K562 (cell line): Measurements from ENCODE around the gene ORC3. TPM values are rescaled to one million over a fixed set of nuclear protein-coding genes. Genes with fewer than 3 reads are reported as not detected.
A peak's percentile ranks its signal among the peaks of the same experiment; 100 is the strongest.

Experiments used
- ATF3 ChIP-seq, 2 experiments: fragments of 450-650 bp in 1 of 2; sonication (generic) in 1 of 2; formaldehyde crosslinking in 1 of 2; IDR thresholded peaks in 1 of 2; conservative IDR thresholded peaks in 1 of 2; 2 replicates each; pipeline versions ENCODE4 v1.6.1 to v1.8.1; 2016 to 2023; ENCODE audit warnings: mild to moderate bottlenecking in 2 of 2, moderate library complexity in 2 of 2, inconsistent platforms in 1 of 2, missing genetic modification reagents in 1 of 2
- E2F3 ChIP-seq: fragments of 250-450 bp; sonication (Bioruptor Pico); IDR thresholded peaks from 2 replicates; pipeline ENCODE4 v1.4.0; 2020; ENCODE audit warnings: mild to moderate bottlenecking
- FOXK2 ChIP-seq, 2 experiments: fragments of 450-650 bp; IDR thresholded peaks in 1 of 2; conservative IDR thresholded peaks in 1 of 2; 2 replicates each; pipeline ENCODE4 v1.6.1; 2016; ENCODE audit warnings: low read depth in 2 of 2, mild to moderate bottlenecking in 1 of 2
- GTF2F1 ChIP-seq: IDR thresholded peaks from 2 replicates; pipeline ENCODE4 v1.6.1; 2011; ENCODE audit warnings: low read depth, low read length, improper control_type of control experiment
- HNRNPH1 ChIP-seq: fragments of 200-400 bp; formaldehyde crosslinking; optimal IDR thresholded peaks from 2 replicates; pipeline ENCODE3; 2017; ENCODE audit warnings: low read depth, mild to moderate bottlenecking, low read length, moderate library complexity
- ID3 ChIP-seq, 2 experiments: fragments of 250-450 bp in 1 of 2; fragments of 450-650 bp in 1 of 2; sonication (Bioruptor Pico) in 1 of 2; IDR thresholded peaks; 2 replicates each; pipeline versions ENCODE4 v1.6.1 to v1.8.0; 2016 to 2021; ENCODE audit warnings: mild to moderate bottlenecking in 2 of 2, moderate library complexity in 2 of 2, missing compliant biosample characterization in 1 of 2, missing genetic modification characterization in 1 of 2
- IRF9 ChIP-seq: fragments of 450-650 bp; IDR thresholded peaks from 2 replicates; pipeline ENCODE4 v1.6.1; 2016; ENCODE audit warnings: missing biosample characterization, missing genetic modification characterization
- MEF2A ChIP-seq: IDR thresholded peaks from 2 replicates; pipeline ENCODE4 v1.6.1; 2011; ENCODE audit warnings: low read depth, mild to moderate bottlenecking, low read length, moderate library complexity; ENCODE audit not compliant: control insufficient read depth
- NFRKB ChIP-seq: fragments of 450-650 bp; IDR thresholded peaks from 2 replicates; pipeline ENCODE4 v1.6.1; 2016; ENCODE audit warnings: low read depth
- NR3C1 ChIP-seq: sonication (generic); formaldehyde crosslinking; IDR thresholded peaks from 2 replicates; pipeline ENCODE4 v1.8.1; 2022; ENCODE audit warnings: missing genetic modification reagents
- SAP30 ChIP-seq: fragments of 200-600 bp; sonication (generic); IDR thresholded peaks from 2 replicates; pipeline ENCODE4 v1.6.1; 2012; ENCODE audit warnings: borderline replicate concordance, low read depth, mild to moderate bottlenecking, moderate library complexity, low read length, control low read depth, inconsistent platforms; ENCODE audit not compliant: insufficient read depth, poor library complexity, severe bottlenecking
- SMARCC2 ChIP-seq: fragments of 450-650 bp; IDR thresholded peaks from 2 replicates; pipeline ENCODE4 v1.6.1; 2017; ENCODE audit warnings: antibody characterized with exemption, moderate library complexity, mild to moderate bottlenecking, low read depth
- SRSF9 ChIP-seq: fragments of 200-400 bp; formaldehyde crosslinking; IDR thresholded peaks from 2 replicates; pipeline ENCODE4 v1.6.1; 2017; ENCODE audit warnings: low read depth, low read length, borderline replicate concordance
- TAL1 ChIP-seq: fragments of 450-650 bp; IDR thresholded peaks from 2 replicates; pipeline ENCODE4 v1.6.1; 2016; ENCODE audit warnings: mild to moderate bottlenecking
- ZFP91 ChIP-seq: sonication (generic); formaldehyde crosslinking; IDR thresholded peaks from 2 replicates; pipeline ENCODE4 v1.8.0; 2022; ENCODE audit warnings: mild to moderate bottlenecking, missing genetic modification reagents
- ZNF121 ChIP-seq: sonication (generic); formaldehyde crosslinking; conservative IDR thresholded peaks from 2 replicates; pipeline ENCODE4 v1.8.0; 2022; ENCODE audit warnings: missing genetic modification reagents
- ZNF3 ChIP-seq: fragments of 250-450 bp; sonication (Bioruptor Pico); IDR thresholded peaks from 2 replicates; pipeline ENCODE4 v1.5.0; 2021; ENCODE audit warnings: mild to moderate bottlenecking, moderate library complexity
- ZNF551 ChIP-seq: fragments of 250-450 bp; sonication (Bioruptor Pico); IDR thresholded peaks from 2 replicates; pipeline ENCODE4 v1.5.0; 2021; ENCODE audit warnings: mild to moderate bottlenecking, moderate library complexity
- ZNF696 ChIP-seq: fragments of 250-450 bp; sonication (Bioruptor Pico); conservative IDR thresholded peaks from 2 replicates; pipeline ENCODE4 v1.4.0; 2020; ENCODE audit warnings: mild to moderate bottlenecking, moderate library complexity
- ZNF699 ChIP-seq: fragments of 250-450 bp; sonication (Bioruptor Pico); IDR thresholded peaks from 2 replicates; pipeline ENCODE4 v1.8.0; 2021; ENCODE audit warnings: mild to moderate bottlenecking, moderate library complexity; ENCODE audit not compliant: insufficient replicate concordance
- ZZZ3 ChIP-seq: fragments of 450-650 bp; IDR thresholded peaks from 2 replicates; pipeline ENCODE4 v1.6.1; 2016; ENCODE audit warnings: antibody characterized with exemption, mild to moderate bottlenecking, moderate library complexity
- polyA plus RNA-seq, 8 experiments: library from polyadenylated mRNA; depleted of rRNA in 4 of 8; stranded (reverse) in 5 of 8; unstranded in 3 of 8; fragments of >200 nt; fragmentation: Nextera tagmentation in 2 of 8; fragmentation: Illumina TruSeq in 1 of 8; extraction: Ambion mirVana in 2 of 8; extraction: Trizol in 1 of 8; gene quantifications; 2 replicates each; pipeline versions ENCODE4 v1.2.1 to v1.2.3, GENCODE V29; 2011 to 2014; ENCODE audit warnings: inconsistent platforms in 1 of 8, missing spikeins in 1 of 8
- total RNA-seq, 7 experiments: library from RNA; depleted of rRNA in 6 of 7; stranded (reverse); fragments of >200 nt in 6 of 7; fragmentation: Illumina TruSeq in 2 of 7; extraction: Trizol in 2 of 7; gene quantifications; 2 replicates each; pipeline versions ENCODE4 v1.2.1 to v1.2.3, GENCODE V29; 2011 to 2021; ENCODE audit warnings: low replicate concordance in 1 of 7

Gene ORC3
- total and polyA plus RNA-seq, 9 of the 15 experiments (the other 6 are each of a cell fraction or from before 2014, with no cell fraction given), result 28.8 to 159 (median 74.8) TPM

GRCh38 chr6:87701344-87701675 lies 111.4 kb downstream of the ORC3 start (continued):
- TF ChIP-seq E2F3 (CRISPR knock-in tag), result no peak
- TF ChIP-seq ZNF696, result no peak
- peak; percentile 1 for TF ChIP-seq SAP30
- no peak for TF ChIP-seq ZNF551 (CRISPR knock-in tag)
- TF ChIP-seq TAL1, result no peak
- no peak for TF ChIP-seq ID3 (CRISPR knock-in tag; IDR thresholded peaks at IDR 0.05)
- TF ChIP-seq ID3 (tag; IDR thresholded peaks at IDR 0.05), result no peak
- TF ChIP-seq ZFP91 (CRISPR knock-in tag), result no peak
- TF ChIP-seq NFRKB, result no peak
- TF ChIP-seq ZZZ3, result no peak
- TF ChIP-seq ZNF699, result no peak
- TF ChIP-seq MEF2A, result no peak
- TF ChIP-seq FOXK2 (conservative IDR thresholded peaks at IDR 0.05 in 1 of 2, IDR thresholded peaks at IDR 0.05 in 1 of 2; ENCODE audit: low read depth in 2 of 2), result no peak
- TF ChIP-seq SMARCC2, result no peak
- TF ChIP-seq HNRNPH1, result no peak
- TF ChIP-seq ZNF3, result no peak
- no peak for TF ChIP-seq NR3C1
- no peak for TF ChIP-seq ATF3 (IDR thresholded peaks at IDR 0.05)
- TF ChIP-seq ATF3 (CRISPR knock-in tag; conservative IDR thresholded peaks at IDR 0.05), result no peak
- no peak for TF ChIP-seq ZNF121 (CRISPR knock-in tag)
- TF ChIP-seq SRSF9, result no peak
- TF ChIP-seq GTF2F1, result no peak
- TF ChIP-seq IRF9 (tag), result no peak
